Heart left ventricle (tissue), 16 donors: ENCODE measurements around the gene RNPS1. TPM values are rescaled to one million over a fixed set of nuclear protein-coding genes. Genes with fewer than 3 reads are reported as not detected.
A peak's percentile ranks its signal among the peaks of the same experiment; 100 is the strongest.

Experiments used
- ATAC-seq, 4 donors: fragments of 200-7000 bp; cut with Tn5 transposase; one replicate each; pipeline ENCODE4 v1.9.1; 2020 to 2022; ENCODE audit warnings: moderate library complexity in 4 of 4, mild to moderate bottlenecking in 3 of 4, moderate number of reproducible peaks in 1 of 4
- DNase-seq, 5 donors: peaks; one replicate each; pipeline ENCODE4 v3.0.0-alpha.2; 2020
- H3K27ac ChIP-seq, 12 donors: fragments of 200-600 bp; sonication (generic) in 4 of 12; one replicate each; pipeline versions ENCODE4 v1.5.0 to v1.8.0; 2016 to 2022; ENCODE audit warnings: mild to moderate bottlenecking in 2 of 12
- H3K27me3 ChIP-seq, 9 donors: fragments of 200-600 bp; sonication (generic) in 2 of 9; one replicate each; pipeline versions ENCODE4 v1.5.1 to v1.8.0; 2016 to 2022; ENCODE audit warnings: mild to moderate bottlenecking in 3 of 9
- H3K36me3 ChIP-seq, 9 donors: fragments of 200-600 bp; sonication (generic) in 2 of 9; one replicate each; pipeline versions ENCODE4 v1.5.0 to v1.8.0; 2018 to 2022; ENCODE audit warnings: mild to moderate bottlenecking in 2 of 9
- H3K4me1 ChIP-seq, 12 donors: fragments of 200-600 bp; sonication (generic) in 4 of 12; one replicate each; pipeline versions ENCODE4 v1.5.0 to v1.8.0; 2016 to 2022; ENCODE audit warnings: mild to moderate bottlenecking in 3 of 12
- H3K4me3 ChIP-seq, 12 donors: fragments of 200-600 bp; sonication (generic) in 4 of 12; one replicate each; pipeline versions ENCODE4 v1.5.0 to v1.8.0; 2017 to 2022; ENCODE audit warnings: mild to moderate bottlenecking in 9 of 12, moderate library complexity in 4 of 12
- H3K9me3 ChIP-seq, 12 donors: fragments of 200-600 bp; sonication (generic) in 4 of 12; one replicate each; pipeline versions ENCODE4 v1.5.0 to v1.8.0; 2016 to 2022; ENCODE audit warnings: mild to moderate bottlenecking in 1 of 12
- POLR2A ChIP-seq, 2 donors: fragments of 450-650 bp; IDR thresholded peaks; one replicate each; pipeline ENCODE4 v1.6.1; 2017; ENCODE audit warnings: antibody characterized with exemption in 2 of 2, mild to moderate bottlenecking in 2 of 2, moderate library complexity in 2 of 2
- WGBS, 4 donors: extraction: QIAGEN DNeasy Blood & Tissue Kit in 2 of 4; methylation state at CpG; one replicate each; pipeline versions ENCODE4 v1.1.5 to v1.1.7; 2013 to 2018; 5-methylcytosine and 5-hydroxymethylcytosine counted together
- intact Hi-C, 10 donors: fragments of 100-400 bp; cut with DNase I; formaldehyde crosslinking; loops; one replicate each; pipeline versions ENCODE4 v1.11.1 to v1.14.2; 2022
- polyA plus RNA-seq, 2 donors: library from polyadenylated mRNA; stranded (reverse); fragments of 200-250 nt; gene quantifications; one replicate each; pipeline ENCODE4 v1.2.3, GENCODE V29; 2013
- total RNA-seq, 9 donors: library from RNA; depleted of rRNA in 2 of 9; stranded (reverse); fragments of >200 nt in 2 of 9; fragmentation: NEBNext Ultra II Directional in 3 of 9; extraction: Animal tissue kit (Norgen Biotek cat#: 25700) in 3 of 9; gene quantifications; one replicate each; pipeline versions ENCODE4 v1.1.0 to v1.2.4, GENCODE V29; 2016 to 2023
- TF ChIP-seq, protein P1 (sequence below), 12 donors: fragments of 200-600 bp; sonication (generic) in 4 of 12; IDR thresholded peaks; one replicate each; pipeline versions ENCODE4 v1.5.0 to v1.8.0; 2018 to 2022; ENCODE audit warnings: antibody characterized with exemption in 12 of 12, mild to moderate bottlenecking in 5 of 12
- donor health status: ischemic (EF 13 %, LVEDD 7.1; RV severe dilation, severe dysfunction).
- donor health status: healthy with polysubstance abuse.
- donor health status: DM: no; HTN: yes; CAD: no.
- donor health status: DM: no; HTN: no; CAD: no.
- donor health status: ischemic (EF 25% LVEDD 6.9; RV normal size, moderate dysfunction).
- donor health status: ischemic (EF 25% LVEDD 5.7; RV mildly dilated, moderate dysfunction).
- donor health status: healthy.
- donor health status: DM: yes; HTN: yes; CAD: no.
- donor health status: ischemic (EF 35%, LVEDD 5.7; RV mildly dilated, moderate dysfunction).
- donor health status: nonischemic (EF 11% LVEDD 7.7; RV severe dilation, severe dysfunction).
- donor health status: DM: yes; HTN: yes; CAD: no.
- donor health status: PGD.
- donor health status: ischemic (EF 29% LVEDD 5.4; RV normal size, mild dysfunction).
- donor health status: nonischemic (EF 23%, LVEDD 6.1; RV moderate dilation, normal function).

RNPS1 gene
- total and polyA plus RNA-seq, 11 donors = 73.9 to 193 (median 120) TPM

GRCh38 chr16:2214719-2214968, 53.3 kb downstream of the RNPS1 start, which contains the start of gene PGP:
TSS of gene PGP (minus strand) at chr16:2214840. CDS start at chr16:2214777, 63 bp downstream.
- Histone ChIP-seq H3K27ac (peak within 1 kb of the TSS; percentile 84 to 99 (median 95)), H3K36me3 (peaks cover 0 to 14% (median 5%) of the 10 kb centered on the region in 9 donors), H3K4me1 (peaks cover 14 to 49% (median 29%) of the 10 kb centered on the region in 12 donors), H3K4me3 (peak within 1 kb of the TSS; percentile 64 to 99 (median 88)), H3K27me3 (no peaks in the 10 kb centered on the region), H3K9me3 (no peaks in the 10 kb centered on the region)
- no peak for TF ChIP-seq POLR2A (IDR thresholded peaks at IDR 0.05)
- intact Hi-C loops = loop anchor here in 1 of 10 donors (10.0 kb wide), 1 partner anchor 60 kb away; the partner anchor contains the start of gene TRAF7
- DNase-seq (no peak), ATAC-seq (peak in 2 of 4 donors; percentile 82 to 87)
- 0 to 1% (median 1%) methylated on average over 14 to 48 of the region's 48 CpGs for WGBS, 4 donors

GRCh38 chr16:2213817-2214718, 53.9 kb downstream of the RNPS1 start:
- Histone ChIP-seq H3K9me3 (no peaks in the 10 kb centered on the region), H3K27me3 (no peaks in the 10 kb centered on the region), H3K4me3 (peak overlapping the region; percentile 64 to 99 (median 88)), H3K4me1 (peaks cover 14 to 52% (median 29%) of the 10 kb centered on the region in 12 donors), H3K36me3 (peaks cover 0 to 20% (median 11%) of the 10 kb centered on the region in 9 donors), H3K27ac (peak overlapping the region; percentile 27 to 94 (median 88))
- 1 to 5% (median 1%) methylated on average over 10 to 98 of the region's 98 CpGs for WGBS, 4 donors
- TF ChIP-seq, protein P1, sequence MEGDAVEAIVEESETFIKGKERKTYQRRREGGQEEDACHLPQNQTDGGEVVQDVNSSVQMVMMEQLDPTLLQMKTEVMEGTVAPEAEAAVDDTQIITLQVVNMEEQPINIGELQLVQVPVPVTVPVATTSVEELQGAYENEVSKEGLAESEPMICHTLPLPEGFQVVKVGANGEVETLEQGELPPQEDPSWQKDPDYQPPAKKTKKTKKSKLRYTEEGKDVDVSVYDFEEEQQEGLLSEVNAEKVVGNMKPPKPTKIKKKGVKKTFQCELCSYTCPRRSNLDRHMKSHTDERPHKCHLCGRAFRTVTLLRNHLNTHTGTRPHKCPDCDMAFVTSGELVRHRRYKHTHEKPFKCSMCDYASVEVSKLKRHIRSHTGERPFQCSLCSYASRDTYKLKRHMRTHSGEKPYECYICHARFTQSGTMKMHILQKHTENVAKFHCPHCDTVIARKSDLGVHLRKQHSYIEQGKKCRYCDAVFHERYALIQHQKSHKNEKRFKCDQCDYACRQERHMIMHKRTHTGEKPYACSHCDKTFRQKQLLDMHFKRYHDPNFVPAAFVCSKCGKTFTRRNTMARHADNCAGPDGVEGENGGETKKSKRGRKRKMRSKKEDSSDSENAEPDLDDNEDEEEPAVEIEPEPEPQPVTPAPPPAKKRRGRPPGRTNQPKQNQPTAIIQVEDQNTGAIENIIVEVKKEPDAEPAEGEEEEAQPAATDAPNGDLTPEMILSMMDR (IDR thresholded peaks at IDR 0.05) = no peak
- TF ChIP-seq POLR2A (IDR thresholded peaks at IDR 0.05) = no peak
- intact Hi-C loops = loop anchor here in 1 of 10 donors (10.0 kb wide), 1 partner anchor 59 kb away; the partner anchor contains the start of gene TRAF7
- DNase-seq (no peak), ATAC-seq (no peak)

DNA sequence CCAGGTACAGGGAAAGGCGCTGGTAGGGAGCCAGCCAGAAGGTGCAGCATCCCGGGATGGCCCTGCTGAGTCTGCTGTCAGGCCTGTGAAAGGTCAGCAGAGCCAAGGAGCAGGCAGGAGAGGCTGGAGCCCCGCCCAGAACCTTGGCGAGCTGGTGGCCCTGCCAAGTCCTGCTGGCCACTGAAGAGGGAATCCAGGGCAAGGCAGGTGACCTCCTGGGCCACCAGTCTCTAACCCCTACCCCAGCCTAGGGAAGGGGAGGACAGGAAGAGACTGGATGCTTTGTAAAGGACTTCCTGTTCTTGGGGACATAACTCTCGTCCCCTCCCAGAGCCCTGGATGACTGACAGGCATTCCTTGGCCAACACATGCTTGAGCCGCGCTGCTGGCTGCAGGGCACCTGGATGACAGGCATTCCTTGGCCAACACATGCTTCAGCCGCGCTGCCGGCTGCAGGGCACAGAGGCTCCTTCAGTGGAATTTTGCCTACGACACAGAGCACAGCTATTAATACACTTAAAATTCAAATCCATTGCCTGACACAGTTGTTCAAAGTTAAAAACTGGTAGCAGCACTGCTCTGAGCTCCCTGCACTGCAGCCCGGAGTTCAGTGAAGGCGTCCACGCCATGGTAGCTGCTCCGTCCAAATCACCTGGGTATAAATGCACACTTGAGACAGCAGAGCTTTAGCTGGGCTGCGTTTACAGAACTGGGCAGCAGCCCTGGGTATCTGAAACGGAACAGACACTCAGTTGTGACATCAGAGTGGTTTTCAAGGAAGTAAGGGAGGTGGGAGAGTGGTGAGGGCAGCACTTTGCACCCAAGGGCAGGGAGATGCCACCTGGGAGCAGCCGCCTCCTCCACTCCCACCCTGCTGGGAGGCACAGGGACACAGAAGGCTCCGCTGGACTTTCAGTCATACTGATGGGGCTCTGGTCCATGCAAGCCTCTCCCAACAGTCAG, 55.3 kb downstream of the RNPS1 start:
- Histone ChIP-seq H3K9me3 (no peaks in the 10 kb centered on the region), H3K4me1 (peaks cover 14 to 58% (median 29%) of the 10 kb centered on the region in 12 donors), H3K27me3 (no peaks in the 10 kb centered on the region), H3K4me3 (peak overlapping the region; percentile 64 to 99 (median 88)), H3K27ac (peak overlapping the region in 11 of 12 donors; percentile 69 to 94 (median 88)), H3K36me3 (peaks cover 0 to 34% (median 25%) of the 10 kb centered on the region in 9 donors)
- DNase-seq (peak in 3 of 5 donors; percentile 70 to 83 (median 80)), ATAC-seq (peak; percentile 2 to 41 (median 35))
- WGBS, 4 donors = 40 to 45% (median 44%) methylated on average over 18 to 19 of the region's 19 CpGs
- TF ChIP-seq POLR2A (IDR thresholded peaks at IDR 0.05) = peak in 1 of 2 donors; percentile 37
- TF ChIP-seq, protein P1 (IDR thresholded peaks at IDR 0.05) = no peak
- intact Hi-C loops = loop anchor here in 1 of 10 donors (10.0 kb wide), 1 partner anchor 58 kb away; the partner anchor contains the start of gene TRAF7

DNA sequence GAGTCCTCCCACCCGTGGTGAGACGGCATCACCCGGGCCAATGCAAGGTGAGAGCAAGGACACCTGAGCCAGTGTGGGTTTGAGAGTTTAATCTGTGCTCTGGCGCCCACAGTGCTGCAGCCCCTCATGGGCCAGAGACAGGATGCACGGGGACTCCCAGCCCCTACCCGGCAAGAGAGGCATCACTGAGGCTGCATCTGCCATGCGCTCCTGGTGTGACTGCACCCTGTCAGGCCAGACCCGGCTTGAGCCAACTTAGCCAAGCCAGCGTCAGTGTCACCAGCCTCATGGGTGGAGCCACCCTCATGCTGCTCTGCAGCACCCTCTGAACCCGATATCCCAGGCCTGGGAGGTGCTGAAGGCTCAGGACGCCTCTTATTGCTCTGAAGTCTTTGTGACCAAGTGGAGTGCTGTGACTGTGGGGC, 56.0 kb downstream of the RNPS1 start:
- peak in 2 of 4 donors; percentile 4 to 6 for ATAC-seq
- TF ChIP-seq POLR2A (IDR thresholded peaks at IDR 0.05) = no peak
- TF ChIP-seq, protein P1 (IDR thresholded peaks at IDR 0.05) = no peak
- H3K4me3 ChIP-seq = peak overlapping the region in 5 of 12 donors; percentile 64 to 97 (median 87)
- no peaks in the 10 kb centered on the region for H3K27me3 ChIP-seq
- intact Hi-C loops = loop anchor here in 1 of 10 donors (10.0 kb wide), 1 partner anchor 57 kb away; the partner anchor contains the start of gene TRAF7
- peak overlapping the region in 11 of 12 donors; percentile 69 to 94 (median 88) for H3K27ac ChIP-seq
- DNase-seq = no peak
- peaks cover 14 to 58% (median 29%) of the 10 kb centered on the region in 12 donors for H3K4me1 ChIP-seq
- H3K9me3 ChIP-seq = no peaks in the 10 kb centered on the region
- 40 to 67% (median 64%) methylated on average over 5 to 11 of the region's 11 CpGs for WGBS, 4 donors
- peaks cover 0 to 41% (median 32%) of the 10 kb centered on the region in 9 donors for H3K36me3 ChIP-seq
